GM12864 (cell line): ENCODE measurements around the gene CLIP4.

ENCODE experiments used
- DNase-seq: peaks from one replicate; pipeline ENCODE4 v3.0.0-alpha.2; 2011; ENCODE audit warnings: low read depth
- H3K4me3 ChIP-seq: 2 replicates; pipeline ENCODE4 v1.5.1; 2011; ENCODE audit warnings: mild to moderate bottlenecking, low read depth, low read length, control low read depth
- TF ChIP-seq, protein P1 (sequence below): IDR thresholded peaks from 2 replicates; pipeline ENCODE4 v1.5.1; 2011; ENCODE audit warnings: low read depth, mild to moderate bottlenecking, moderate library complexity, low read length, control low read depth, inconsistent platforms; ENCODE audit errors: missing control alignments

The CLIP4 gene

DNA sequence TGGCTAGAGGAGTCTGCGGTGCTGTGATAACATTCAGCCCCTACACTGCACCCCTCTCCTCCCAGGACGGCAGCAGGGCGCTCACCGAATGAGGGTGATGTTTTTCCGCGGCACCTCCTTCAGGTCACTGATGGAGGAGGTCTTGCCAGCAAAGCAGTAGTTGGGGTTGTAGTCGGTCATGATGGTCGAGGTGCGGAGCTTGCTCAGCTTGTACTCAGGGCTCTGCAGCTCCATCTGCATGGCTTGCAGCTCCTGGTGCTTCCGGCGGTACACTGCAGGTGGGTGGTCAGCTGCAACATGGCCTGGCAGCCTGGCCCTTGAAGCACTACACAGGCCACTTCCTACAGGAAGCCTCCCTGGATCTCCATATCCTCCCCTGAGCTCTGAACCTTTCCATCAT lies 108.0 kb downstream of the CLIP4 start:
- DNase-seq, result no peak
- no peak overlapping the region for H3K4me3 ChIP-seq
- TF ChIP-seq, protein P1, sequence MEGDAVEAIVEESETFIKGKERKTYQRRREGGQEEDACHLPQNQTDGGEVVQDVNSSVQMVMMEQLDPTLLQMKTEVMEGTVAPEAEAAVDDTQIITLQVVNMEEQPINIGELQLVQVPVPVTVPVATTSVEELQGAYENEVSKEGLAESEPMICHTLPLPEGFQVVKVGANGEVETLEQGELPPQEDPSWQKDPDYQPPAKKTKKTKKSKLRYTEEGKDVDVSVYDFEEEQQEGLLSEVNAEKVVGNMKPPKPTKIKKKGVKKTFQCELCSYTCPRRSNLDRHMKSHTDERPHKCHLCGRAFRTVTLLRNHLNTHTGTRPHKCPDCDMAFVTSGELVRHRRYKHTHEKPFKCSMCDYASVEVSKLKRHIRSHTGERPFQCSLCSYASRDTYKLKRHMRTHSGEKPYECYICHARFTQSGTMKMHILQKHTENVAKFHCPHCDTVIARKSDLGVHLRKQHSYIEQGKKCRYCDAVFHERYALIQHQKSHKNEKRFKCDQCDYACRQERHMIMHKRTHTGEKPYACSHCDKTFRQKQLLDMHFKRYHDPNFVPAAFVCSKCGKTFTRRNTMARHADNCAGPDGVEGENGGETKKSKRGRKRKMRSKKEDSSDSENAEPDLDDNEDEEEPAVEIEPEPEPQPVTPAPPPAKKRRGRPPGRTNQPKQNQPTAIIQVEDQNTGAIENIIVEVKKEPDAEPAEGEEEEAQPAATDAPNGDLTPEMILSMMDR, result no peak

DNA sequence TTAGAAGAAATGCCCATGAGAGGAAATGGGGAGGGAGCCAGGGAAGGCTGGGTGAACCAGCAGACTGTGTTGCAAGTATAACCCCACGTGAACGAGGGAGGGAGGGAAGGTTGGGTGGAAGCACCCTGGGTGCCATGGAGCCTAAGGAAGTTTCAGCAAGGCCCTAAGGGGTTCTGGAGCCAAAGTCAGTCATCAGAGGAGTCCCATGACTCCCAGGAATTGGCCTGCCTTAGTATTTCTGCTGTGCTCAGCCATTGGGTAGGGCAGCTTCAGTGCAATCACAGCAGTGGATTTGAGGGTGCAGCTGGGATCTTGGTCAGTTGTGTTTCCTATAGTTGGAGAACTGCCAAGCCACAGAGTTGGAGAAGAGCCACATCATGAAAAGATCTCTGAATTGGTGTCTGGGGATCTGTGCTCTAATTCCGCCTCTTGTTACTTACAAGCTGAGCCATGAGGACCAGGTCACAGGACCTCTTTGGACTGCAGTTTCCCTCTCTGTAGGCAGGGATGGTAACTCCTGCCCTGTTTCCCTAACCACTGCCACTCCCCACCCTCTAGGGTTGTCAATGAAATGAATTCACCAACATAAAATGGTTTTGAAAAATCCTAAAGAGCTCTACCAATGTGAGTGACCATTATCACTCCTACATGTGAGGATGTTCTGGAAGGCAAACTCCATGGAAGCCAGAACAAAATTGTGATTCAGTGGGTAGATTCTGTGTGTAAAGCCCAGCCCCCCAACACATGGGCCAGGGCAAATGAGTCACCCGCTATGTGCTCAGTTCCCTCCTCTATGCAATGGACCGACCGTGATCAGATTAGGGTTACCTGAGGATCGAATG lies 108.9 kb downstream of the CLIP4 start:
- no peak overlapping the region for H3K4me3 ChIP-seq
- TF ChIP-seq, protein P1, result no peak
- DNase-seq, result no peak

DNA sequence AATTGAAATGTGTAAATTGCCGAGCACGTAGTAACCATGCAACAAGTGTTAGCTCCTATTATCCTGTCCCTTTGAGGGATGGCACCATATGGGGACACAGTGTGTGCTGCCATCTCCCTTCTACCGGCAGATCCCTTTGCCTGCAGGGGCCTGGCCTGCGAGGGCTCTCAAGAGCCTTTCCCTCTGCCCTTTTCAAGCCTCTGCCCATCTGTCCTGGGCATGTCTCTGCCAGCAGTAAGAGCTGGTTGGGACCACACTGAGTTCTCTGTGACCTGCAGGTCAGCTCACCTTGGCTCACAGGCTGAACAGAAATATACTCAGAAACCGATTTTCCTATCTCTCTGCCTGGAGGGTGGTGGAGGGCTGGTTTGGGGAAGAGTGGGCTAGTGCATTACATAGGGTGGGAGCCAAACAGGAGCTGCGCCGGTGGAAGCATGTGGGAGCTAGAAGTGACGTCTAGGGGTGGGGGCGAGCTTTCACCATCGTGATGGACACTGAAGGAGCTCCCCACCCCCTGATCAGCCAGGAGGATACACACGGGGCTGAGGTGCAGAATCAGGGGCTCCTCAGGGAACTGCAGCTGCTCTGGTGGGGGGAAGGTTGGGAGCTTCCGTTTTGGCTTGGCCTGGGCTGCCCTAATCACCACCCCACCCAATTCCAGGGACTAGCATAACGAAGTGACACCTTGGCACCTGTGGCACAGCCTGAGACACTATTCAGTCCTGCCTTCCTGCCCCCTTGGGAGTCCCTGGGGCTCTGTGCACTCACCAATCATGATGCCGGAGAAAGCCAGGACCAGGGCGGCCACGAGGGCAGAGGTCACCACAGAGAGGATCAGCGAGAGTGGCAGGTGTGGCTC lies 109.7 kb downstream of the CLIP4 start:
- DNase-seq, result no peak
- H3K4me3 ChIP-seq, result no peak overlapping the region
- TF ChIP-seq, protein P1, result no peak

DNA sequence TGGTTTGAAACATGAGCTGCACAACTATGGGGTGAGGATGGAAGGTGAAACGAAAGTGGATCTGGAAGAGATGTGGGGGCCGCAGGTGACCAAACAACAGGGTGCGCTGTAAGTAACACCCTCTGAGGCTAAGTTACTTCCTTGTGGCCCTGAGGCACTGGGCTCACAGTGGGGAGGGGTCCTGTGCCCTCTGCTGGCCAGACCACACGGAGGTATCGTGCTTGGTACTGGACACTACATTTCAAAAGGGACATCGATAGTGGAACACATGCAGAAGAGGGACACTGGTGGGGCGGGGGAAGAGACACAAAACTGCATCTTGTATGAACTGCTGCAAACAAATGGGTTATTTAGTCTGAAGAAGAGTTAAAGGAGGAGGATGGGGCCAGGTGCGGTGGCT lies 110.6 kb downstream of the CLIP4 start:
- H3K4me3 ChIP-seq, result no peak overlapping the region
- DNase-seq, result no peak
- TF ChIP-seq, protein P1, result no peak

DNA sequence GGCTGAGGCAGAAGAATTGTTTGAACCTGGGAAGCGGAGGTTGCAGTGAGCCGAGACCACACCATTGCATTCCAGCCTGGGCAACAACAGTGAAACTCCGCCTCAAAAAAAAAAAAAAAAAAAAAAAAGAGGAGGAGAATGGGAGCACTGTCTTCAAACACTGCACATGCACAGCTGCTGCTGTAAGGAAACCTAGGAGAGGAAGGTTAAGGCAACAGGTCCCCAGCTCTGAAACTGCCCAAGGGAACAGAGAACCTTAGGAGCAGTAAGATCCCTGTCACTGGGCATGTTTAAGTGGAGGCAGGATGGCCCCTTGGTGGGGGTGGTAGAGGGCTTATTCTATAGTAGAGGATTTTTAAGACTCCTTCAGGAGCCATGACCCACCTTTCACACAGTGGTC lies 111.2 kb downstream of the CLIP4 start:
- TF ChIP-seq, protein P1, result no peak
- DNase-seq, result no peak
- no peak overlapping the region for H3K4me3 ChIP-seq

DNA sequence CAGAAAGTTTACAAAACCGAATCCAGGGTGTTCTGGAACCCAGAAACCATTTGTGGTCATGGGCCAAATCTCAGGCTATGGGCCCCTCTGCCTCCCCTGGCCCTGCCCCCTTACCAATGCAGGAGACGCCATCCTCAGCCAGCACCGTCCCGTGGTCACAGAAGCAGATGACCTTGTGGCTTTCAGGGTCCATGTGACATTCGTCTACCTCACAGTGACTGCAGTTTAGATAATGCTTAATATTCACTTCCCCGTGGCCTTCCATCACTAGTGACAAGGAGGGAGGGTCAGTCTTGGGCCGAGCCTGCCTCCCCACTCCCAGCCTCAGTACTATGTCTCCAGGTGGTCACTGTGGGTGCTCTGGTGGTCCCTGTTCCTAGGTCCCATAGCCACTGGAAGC lies 111.6 kb downstream of the CLIP4 start:
- TF ChIP-seq, protein P1, result no peak
- DNase-seq, result no peak
- no peak overlapping the region for H3K4me3 ChIP-seq
